ENCODE results near the gene RASA2.

GRCh38 chr3:141486496-141486745, 406 bp upstream of the RASA2 start:
- TF ChIP-seq, protein P1, sequence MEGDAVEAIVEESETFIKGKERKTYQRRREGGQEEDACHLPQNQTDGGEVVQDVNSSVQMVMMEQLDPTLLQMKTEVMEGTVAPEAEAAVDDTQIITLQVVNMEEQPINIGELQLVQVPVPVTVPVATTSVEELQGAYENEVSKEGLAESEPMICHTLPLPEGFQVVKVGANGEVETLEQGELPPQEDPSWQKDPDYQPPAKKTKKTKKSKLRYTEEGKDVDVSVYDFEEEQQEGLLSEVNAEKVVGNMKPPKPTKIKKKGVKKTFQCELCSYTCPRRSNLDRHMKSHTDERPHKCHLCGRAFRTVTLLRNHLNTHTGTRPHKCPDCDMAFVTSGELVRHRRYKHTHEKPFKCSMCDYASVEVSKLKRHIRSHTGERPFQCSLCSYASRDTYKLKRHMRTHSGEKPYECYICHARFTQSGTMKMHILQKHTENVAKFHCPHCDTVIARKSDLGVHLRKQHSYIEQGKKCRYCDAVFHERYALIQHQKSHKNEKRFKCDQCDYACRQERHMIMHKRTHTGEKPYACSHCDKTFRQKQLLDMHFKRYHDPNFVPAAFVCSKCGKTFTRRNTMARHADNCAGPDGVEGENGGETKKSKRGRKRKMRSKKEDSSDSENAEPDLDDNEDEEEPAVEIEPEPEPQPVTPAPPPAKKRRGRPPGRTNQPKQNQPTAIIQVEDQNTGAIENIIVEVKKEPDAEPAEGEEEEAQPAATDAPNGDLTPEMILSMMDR (IDR thresholded peaks at IDR 0.05 in 8 of 11, conservative IDR thresholded peaks at IDR 0.05 in 3 of 11): no peak
- no peak for TF ChIP-seq POLR2A (IDR thresholded peaks at IDR 0.05)
